Thyroid gland (tissue), 4 donors: ENCODE results near the gene AKIP1. TPM values are rescaled to one million over a fixed set of nuclear protein-coding genes. Genes with fewer than 3 reads are reported as not detected.

Experiments used
- DNase-seq, 2 donors: peaks; one replicate each; pipeline ENCODE4 v3.0.0-alpha.2; 2019
- H3K27ac ChIP-seq, 3 donors: fragments of 200-600 bp; sonication (generic); 1 replicate in 2 of 3; 2 replicates in 1 of 3; pipeline ENCODE4 v1.5.1; 2016 to 2019; ENCODE audit warnings: mild to moderate bottlenecking in 1 of 3, moderate library complexity in 1 of 3
- H3K27me3 ChIP-seq: fragments of 200-600 bp; sonication (generic); one replicate; pipeline ENCODE4 v1.5.1; 2019
- H3K36me3 ChIP-seq, 2 donors: fragments of 200-600 bp; sonication (generic); one replicate each; pipeline ENCODE4 v1.5.1; 2016 to 2019
- H3K4me1 ChIP-seq, 2 donors: fragments of 200-600 bp; sonication (generic); one replicate each; pipeline ENCODE4 v1.5.1; 2017 to 2019
- H3K4me3 ChIP-seq, 3 donors: fragments of 200-600 bp; sonication (generic); replicated peaks in 1 of 3; 1 replicate in 2 of 3; 2 replicates in 1 of 3; pipeline ENCODE4 v1.5.1; 2016; ENCODE audit warnings: mild to moderate bottlenecking in 1 of 3
- H3K9me3 ChIP-seq: fragments of 200-600 bp; sonication (generic); one replicate; pipeline ENCODE4 v1.5.1; 2017
- POLR2A ChIP-seq, 2 donors: fragments of 450-650 bp; IDR thresholded peaks; one replicate each; pipeline ENCODE4 v1.6.1; 2017; ENCODE audit warnings: antibody characterized with exemption in 2 of 2, mild to moderate bottlenecking in 2 of 2, moderate library complexity in 1 of 2
- WGBS, 2 donors: methylation state at CpG; one replicate each; pipeline ENCODE4 v1.1.5; 2017; 5-methylcytosine and 5-hydroxymethylcytosine counted together
- intact Hi-C: fragments of 100-400 bp; cut with DNase I; formaldehyde crosslinking; loops from one replicate; pipeline ENCODE4 v1.15.1; 2023
- total RNA-seq, 4 donors: library from RNA; depleted of rRNA; stranded (reverse); fragments of >200 nt; gene quantifications; one replicate each; pipeline ENCODE4 v1.2.3, GENCODE V29; 2016
- TF ChIP-seq, protein P1 (sequence below), 6 experiments: fragments of 200-600 bp in 3 of 6; fragments of 450-650 bp in 3 of 6; sonication (generic) in 3 of 6; IDR thresholded peaks; one replicate each; pipeline ENCODE4 v1.5.1; 2016 to 2019; ENCODE audit warnings: antibody characterized with exemption in 6 of 6, mild to moderate bottlenecking in 2 of 6, inconsistent platforms in 1 of 6, moderate library complexity in 1 of 6

The AKIP1 gene
- total RNA-seq, 4 donors from 2014 or later = 25.2 to 33.9 (median 27.8) TPM

DNA sequence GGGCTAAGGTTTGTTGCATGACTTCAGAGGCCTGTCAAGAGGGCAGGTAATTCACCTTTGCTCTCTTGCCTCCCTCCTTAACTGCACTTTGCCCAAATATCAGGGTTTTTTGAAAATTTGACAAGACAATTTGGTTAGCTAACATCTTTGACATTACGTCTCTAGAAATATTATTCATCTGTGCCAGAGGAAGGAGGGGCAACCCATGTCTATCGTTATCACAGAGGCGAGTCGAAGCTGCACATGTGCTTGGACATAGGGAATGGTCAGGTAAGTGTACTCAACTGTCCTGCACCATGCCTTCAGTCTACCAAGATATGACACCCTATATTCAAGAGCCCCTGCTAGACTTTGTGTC lies 3.7 kb downstream of the AKIP1 start:
- no peak overlapping the region for H3K4me3 ChIP-seq
- TF ChIP-seq POLR2A (IDR thresholded peaks at IDR 0.05) = no peak
- TF ChIP-seq, protein P1, sequence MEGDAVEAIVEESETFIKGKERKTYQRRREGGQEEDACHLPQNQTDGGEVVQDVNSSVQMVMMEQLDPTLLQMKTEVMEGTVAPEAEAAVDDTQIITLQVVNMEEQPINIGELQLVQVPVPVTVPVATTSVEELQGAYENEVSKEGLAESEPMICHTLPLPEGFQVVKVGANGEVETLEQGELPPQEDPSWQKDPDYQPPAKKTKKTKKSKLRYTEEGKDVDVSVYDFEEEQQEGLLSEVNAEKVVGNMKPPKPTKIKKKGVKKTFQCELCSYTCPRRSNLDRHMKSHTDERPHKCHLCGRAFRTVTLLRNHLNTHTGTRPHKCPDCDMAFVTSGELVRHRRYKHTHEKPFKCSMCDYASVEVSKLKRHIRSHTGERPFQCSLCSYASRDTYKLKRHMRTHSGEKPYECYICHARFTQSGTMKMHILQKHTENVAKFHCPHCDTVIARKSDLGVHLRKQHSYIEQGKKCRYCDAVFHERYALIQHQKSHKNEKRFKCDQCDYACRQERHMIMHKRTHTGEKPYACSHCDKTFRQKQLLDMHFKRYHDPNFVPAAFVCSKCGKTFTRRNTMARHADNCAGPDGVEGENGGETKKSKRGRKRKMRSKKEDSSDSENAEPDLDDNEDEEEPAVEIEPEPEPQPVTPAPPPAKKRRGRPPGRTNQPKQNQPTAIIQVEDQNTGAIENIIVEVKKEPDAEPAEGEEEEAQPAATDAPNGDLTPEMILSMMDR (IDR thresholded peaks at IDR 0.05) = peak in 1 of 6 experiments; percentile 2
- peaks cover 22 to 40% of the 10 kb centered on the region in 2 donors for H3K4me1 ChIP-seq
- H3K9me3 ChIP-seq = no peaks in the 10 kb centered on the region
- intact Hi-C loops = no loop called here
- 41 to 51% methylated on average over 4 of the region's 4 CpGs for WGBS, 2 donors
- no peak for DNase-seq
- peak overlapping the region in 1 of 3 donors; percentile 31 for H3K27ac ChIP-seq
- H3K36me3 ChIP-seq = peaks cover 0 to 9% of the 10 kb centered on the region in 2 donors
- no peaks in the 10 kb centered on the region for H3K27me3 ChIP-seq

DNA sequence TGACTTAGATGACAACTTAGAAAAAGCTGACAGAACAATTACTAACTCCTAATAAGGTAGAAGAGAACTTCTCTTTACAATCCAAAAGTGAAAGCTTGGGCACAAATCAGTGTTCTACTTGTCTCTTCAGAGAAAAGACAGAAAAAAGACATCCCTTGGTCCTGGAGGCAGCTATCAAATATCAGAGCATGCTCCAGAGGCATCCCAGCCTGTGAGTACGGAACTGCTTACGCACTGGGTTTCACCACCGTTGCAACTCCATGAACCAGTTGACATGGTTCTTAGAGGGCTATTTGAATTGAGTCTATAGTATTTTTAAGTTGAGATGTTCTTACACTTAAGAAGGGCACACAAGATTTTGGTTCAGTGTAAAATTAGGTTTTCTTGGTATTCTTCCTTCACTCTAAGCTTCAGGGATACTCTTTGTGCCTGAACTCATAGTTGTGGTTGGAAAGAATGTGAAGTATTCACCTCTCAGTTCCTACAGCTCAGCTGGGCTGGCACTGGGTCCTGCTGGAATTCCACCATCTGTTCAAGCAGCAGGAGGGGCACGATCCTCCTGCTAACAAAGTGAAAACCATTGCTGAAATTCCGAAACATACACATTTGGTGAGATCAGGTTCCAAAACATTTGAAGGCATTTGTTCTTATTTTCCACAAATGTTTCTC lies 6.3 kb downstream of the AKIP1 start:
- Histone ChIP-seq H3K9me3 (no peaks in the 10 kb centered on the region), H3K4me3 (no peak overlapping the region), H3K27me3 (no peaks in the 10 kb centered on the region), H3K36me3 (peaks cover 9 to 15% of the 10 kb centered on the region in 2 donors), H3K27ac (peak overlapping the region; percentile 51 to 68 (median 65)), H3K4me1 (peaks cover 20 to 37% of the 10 kb centered on the region in 2 donors)
- DNase-seq = peak; percentile 74 to 80
- intact Hi-C loops = no loop called here
- TF ChIP-seq, protein P1 (IDR thresholded peaks at IDR 0.05) = no peak
- no peak for TF ChIP-seq POLR2A (IDR thresholded peaks at IDR 0.05)
- 56 to 64% methylated on average over 5 of the region's 5 CpGs for WGBS, 2 donors

DNA sequence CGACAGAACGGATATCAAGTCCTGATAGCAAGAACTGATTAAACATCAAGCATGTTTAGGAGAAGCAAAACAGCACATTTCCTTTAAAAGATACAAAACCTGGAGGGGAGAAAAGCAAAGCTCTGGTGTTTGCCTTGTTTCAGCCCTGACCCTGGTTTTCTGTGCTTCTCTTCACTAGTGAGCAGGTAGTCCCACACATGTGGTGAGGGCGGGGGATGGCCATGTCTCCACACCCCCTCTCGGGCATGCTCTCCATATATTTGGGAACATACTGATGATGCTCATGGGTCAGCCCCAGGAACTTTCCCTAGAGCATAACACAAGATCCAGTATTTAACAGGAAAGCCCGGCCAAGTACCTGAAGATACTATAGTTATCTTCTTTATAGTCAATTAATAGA lies 11.7 kb downstream of the AKIP1 start:
- no peak for DNase-seq
- Histone ChIP-seq H3K27me3 (no peaks in the 10 kb centered on the region), H3K4me3 (no peak overlapping the region), H3K36me3 (peaks cover 9 to 17% of the 10 kb centered on the region in 2 donors), H3K27ac (no peak overlapping the region), H3K4me1 (peaks cover 8% of the 10 kb centered on the region in 2 donors), H3K9me3 (no peaks in the 10 kb centered on the region)
- intact Hi-C loops = no loop called here
- TF ChIP-seq, protein P1 (IDR thresholded peaks at IDR 0.05) = no peak
- TF ChIP-seq POLR2A (IDR thresholded peaks at IDR 0.05) = no peak
- 85 to 93% methylated on average over 5 of the region's 5 CpGs for WGBS, 2 donors

DNA sequence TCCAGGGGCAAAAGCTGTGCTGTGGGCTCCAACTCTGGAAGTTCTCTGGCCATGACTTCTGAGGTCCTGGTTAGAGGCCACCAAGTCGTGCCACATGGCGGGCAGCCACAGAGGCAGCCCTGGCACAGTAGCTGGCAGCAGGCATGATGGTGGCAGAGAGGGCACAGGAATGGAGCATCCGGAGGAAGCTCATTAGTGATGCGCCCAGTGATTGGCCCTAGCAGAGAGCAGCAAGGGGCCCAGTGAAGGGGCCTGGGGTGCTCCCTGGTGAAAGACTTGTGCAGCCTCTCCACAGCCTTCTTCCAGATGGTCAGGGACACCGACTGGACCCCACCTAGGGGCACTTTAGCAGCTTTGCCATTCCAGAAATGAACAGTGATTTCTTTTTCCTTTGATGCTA lies 14.7 kb downstream of the AKIP1 start:
- DNase-seq = no peak
- no peaks in the 10 kb centered on the region for H3K9me3 ChIP-seq
- H3K36me3 ChIP-seq = peaks cover 0 to 11% of the 10 kb centered on the region in 2 donors
- H3K27ac ChIP-seq = no peak overlapping the region
- no peaks in the 10 kb centered on the region for H3K27me3 ChIP-seq
- intact Hi-C loops = no loop called here
- H3K4me3 ChIP-seq = no peak overlapping the region
- no peaks in the 10 kb centered on the region for H3K4me1 ChIP-seq
- WGBS, 2 donors = 95 to 96% methylated on average over 4 to 5 of the region's 5 CpGs
- TF ChIP-seq POLR2A (IDR thresholded peaks at IDR 0.05) = no peak
- TF ChIP-seq, protein P1 (IDR thresholded peaks at IDR 0.05) = no peak

DNA sequence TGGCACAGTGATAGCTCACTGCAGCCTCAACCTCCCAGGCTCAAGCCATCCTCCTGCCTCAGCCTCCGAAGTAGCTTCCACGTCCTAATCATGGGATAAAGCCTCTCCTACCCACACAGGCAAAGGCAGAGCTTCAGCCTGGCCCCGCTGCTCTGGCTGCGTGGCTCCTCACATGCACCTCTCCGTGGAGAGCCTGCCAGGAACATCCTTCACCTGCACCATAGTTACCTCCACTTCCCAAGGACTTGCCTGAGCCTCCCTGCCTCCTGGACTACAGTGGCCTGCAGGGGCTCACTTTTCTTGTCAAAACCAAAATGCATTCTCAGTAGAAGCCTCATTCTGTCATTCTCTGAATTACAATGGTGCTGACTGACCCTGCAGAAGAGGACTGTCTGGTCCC lies 15.2 kb downstream of the AKIP1 start:
- TF ChIP-seq, protein P1 (IDR thresholded peaks at IDR 0.05) = no peak
- TF ChIP-seq POLR2A (IDR thresholded peaks at IDR 0.05) = no peak
- H3K27me3 ChIP-seq = no peaks in the 10 kb centered on the region
- H3K36me3 ChIP-seq = peaks cover 0 to 11% of the 10 kb centered on the region in 2 donors
- DNase-seq = no peak
- no peak overlapping the region for H3K4me3 ChIP-seq
- H3K4me1 ChIP-seq = no peaks in the 10 kb centered on the region
- no peaks in the 10 kb centered on the region for H3K9me3 ChIP-seq
- WGBS, 2 donors = 97 to 98% methylated on average over 5 of the region's 5 CpGs
- no peak overlapping the region for H3K27ac ChIP-seq
- intact Hi-C loops = no loop called here
